Lower leg skin (tissue), 3 donors: ENCODE results near the gene PROZ.

ENCODE experiments used
- CTCF ChIP-seq, 3 donors: fragments of 450-650 bp; IDR thresholded peaks; one replicate each; pipeline ENCODE4 v1.5.1; 2016; ENCODE audit warnings: antibody characterized with exemption in 3 of 3, mild to moderate bottlenecking in 3 of 3, moderate library complexity in 2 of 3
- POLR2A ChIP-seq, 2 donors: fragments of 450-650 bp; IDR thresholded peaks; one replicate each; pipeline ENCODE4 v1.6.1; 2016 to 2017; ENCODE audit warnings: antibody characterized with exemption in 2 of 2, mild to moderate bottlenecking in 1 of 2, moderate library complexity in 1 of 2

GRCh38 chr13:113117911-113118260 lies 40.6 kb upstream of the PROZ start:
- TF ChIP-seq CTCF (IDR thresholded peaks at IDR 0.05) (no peak), POLR2A (IDR thresholded peaks at IDR 0.05) (no peak)
